ENCODE measurements around the gene TNRC6C.
"Not testable (repeated sequence)": the region's sequence is repeated elsewhere in the genome, so short reads cannot be mapped to it uniquely, and the experiment has no call there.

DNA sequence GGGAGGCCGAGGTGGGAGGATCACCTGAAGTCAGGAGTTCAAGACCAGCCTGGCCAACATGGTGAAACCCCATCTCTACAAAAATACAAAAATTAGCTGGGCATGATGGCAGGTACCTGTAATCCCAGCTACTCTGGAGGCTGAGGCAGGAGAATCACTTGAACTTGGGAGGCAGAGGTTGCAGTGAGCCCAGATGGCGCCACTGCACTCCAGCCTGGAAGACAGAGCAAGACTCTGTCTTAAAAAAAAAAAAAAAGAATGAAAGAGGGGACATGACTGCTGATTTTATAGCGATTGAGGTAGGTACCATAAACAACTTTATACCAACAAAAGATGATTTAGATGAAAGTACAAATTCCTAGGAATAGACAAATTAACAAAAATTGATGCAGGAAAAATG lies 13.8 kb downstream of the TNRC6C start:
- TF ChIP-seq, protein P1, sequence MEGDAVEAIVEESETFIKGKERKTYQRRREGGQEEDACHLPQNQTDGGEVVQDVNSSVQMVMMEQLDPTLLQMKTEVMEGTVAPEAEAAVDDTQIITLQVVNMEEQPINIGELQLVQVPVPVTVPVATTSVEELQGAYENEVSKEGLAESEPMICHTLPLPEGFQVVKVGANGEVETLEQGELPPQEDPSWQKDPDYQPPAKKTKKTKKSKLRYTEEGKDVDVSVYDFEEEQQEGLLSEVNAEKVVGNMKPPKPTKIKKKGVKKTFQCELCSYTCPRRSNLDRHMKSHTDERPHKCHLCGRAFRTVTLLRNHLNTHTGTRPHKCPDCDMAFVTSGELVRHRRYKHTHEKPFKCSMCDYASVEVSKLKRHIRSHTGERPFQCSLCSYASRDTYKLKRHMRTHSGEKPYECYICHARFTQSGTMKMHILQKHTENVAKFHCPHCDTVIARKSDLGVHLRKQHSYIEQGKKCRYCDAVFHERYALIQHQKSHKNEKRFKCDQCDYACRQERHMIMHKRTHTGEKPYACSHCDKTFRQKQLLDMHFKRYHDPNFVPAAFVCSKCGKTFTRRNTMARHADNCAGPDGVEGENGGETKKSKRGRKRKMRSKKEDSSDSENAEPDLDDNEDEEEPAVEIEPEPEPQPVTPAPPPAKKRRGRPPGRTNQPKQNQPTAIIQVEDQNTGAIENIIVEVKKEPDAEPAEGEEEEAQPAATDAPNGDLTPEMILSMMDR (IDR thresholded peaks at IDR 0.05 in 8 of 11, conservative IDR thresholded peaks at IDR 0.05 in 3 of 11), result not testable (repeated sequence)
- TF ChIP-seq POLR2A, POLR2AphosphoS5 (IDR thresholded peaks at IDR 0.05): not testable (repeated sequence)

Data from spleen (tissue), 7 donors.